HG02642 (cell line): ENCODE data around the gene MAGEA11.
"Not testable (repeated sequence)": the region's sequence is repeated elsewhere in the genome, so short reads cannot be mapped to it uniquely, and the experiment has no call there.

Source experiments
- ATAC-seq: cut with Tn5 transposase; IDR thresholded peaks from one replicate; pipeline ENCODE4 v1.9.1; 2021; ENCODE audit warnings: mild to moderate bottlenecking; ENCODE audit not compliant: unreplicated experiment, poor library complexity

MAGEA11 gene

DNA sequence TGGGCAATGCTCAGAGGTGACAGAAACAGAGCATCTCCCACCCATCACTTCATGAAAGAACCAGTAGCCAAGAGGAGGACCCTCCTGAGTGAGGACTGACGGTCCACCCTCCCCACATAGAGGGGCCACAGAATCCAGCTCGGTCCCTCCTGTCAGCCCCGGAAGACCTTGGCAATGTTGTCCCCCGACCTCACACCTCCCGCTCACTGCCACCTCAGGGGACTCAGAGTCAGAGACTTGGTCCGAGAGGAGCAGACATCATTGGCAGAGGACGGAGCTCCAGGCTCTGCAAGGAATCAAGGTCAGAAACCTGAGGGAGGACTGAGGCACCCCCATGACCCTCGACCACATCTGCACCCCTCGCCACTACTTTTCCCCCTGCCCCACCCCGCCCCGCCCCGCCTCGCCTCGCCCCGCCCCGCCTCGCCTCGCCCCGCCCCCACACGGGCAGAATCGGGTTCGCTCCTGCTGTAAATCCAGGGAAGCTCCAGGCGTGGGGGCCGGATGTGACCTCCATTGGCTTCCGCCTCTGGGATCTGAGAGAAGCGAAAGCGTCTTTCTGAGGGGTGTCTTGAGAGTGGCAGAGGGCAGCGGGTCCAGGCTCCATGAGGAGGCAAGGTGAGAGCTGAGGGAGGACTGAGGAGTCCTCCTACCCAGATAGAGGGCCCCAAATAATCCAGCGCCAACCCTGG lies at the start of gene MAGEA11:
Gene MAGEA11 (plus strand): TSS at position 516 of the 692 bp plus-strand sequence. CDS start 1,100 bp downstream, outside the sequence.
- ATAC-seq: no peak

GRCh38 chrX:149675088-149675487 lies 36.8 kb upstream of the MAGEA11 start:
- not testable (repeated sequence) for ATAC-seq

DNA sequence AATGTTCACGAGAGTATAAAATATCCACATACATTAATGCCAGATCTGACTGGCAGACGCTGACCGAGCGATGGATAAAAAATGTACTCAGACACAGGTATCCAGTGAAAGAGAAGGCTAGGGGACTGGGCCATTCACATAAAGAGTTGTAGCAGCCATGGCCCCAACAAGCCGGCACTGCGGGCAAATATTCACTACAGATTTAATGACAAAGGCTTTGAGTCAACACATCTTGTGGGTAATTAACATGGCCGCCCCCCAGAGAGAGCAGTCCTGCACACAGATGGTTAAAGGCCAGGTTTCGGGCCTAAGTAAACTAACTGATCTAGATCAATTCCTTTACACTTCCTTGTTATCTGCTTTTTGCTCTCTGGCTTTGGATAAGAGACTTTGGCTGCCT lies 36.3 kb upstream of the MAGEA11 start:
- not testable (repeated sequence) for ATAC-seq

DNA sequence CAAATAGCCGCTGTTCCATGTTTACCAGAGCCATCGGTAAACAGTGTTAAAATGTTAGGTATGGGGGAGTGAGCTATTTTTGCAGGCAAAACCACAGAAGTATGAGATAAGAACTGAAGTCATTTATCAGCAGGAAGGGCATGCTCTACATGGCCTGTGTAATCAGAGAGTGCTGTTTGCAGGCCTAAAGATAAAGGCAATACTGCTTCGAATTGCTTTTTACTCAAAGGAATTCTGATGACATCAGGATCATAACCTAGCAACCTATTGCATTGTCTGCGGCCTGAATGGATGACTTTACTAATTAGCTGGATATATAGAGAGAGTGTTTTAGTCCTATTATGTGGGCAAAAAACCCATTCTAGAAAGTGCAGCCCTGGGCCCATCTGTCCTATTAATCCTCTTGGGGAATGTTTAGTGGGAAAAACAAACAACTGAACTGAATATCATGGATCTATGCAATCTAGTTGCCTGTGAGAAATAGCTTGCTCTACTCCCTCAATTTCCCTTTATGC lies 32.6 kb upstream of the MAGEA11 start:
- ATAC-seq: not testable (repeated sequence)

- ATAC-seq: no peak
Measured at GRCh38 chrX:149681182-149681581, 30.7 kb upstream of the MAGEA11 start.

DNA sequence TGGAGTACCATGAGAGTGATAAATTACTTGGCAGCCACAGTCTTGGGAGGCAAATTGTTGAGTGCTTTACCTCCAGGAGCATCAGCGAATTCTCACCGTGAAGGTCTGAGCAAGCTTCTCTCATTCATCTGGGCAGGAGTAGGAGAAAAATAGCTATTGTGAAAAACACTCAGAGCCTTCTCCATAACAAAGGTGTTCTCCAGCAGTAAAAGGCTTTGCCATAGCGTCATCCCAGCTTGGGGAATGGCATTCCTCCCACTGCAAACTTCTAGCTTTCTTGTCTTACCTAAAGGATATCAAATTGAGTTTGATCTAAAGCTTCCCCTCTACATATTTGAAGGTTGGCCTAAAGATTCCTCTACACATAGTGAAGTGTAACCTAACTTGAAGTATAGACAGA lies 29.8 kb upstream of the MAGEA11 start:
- no peak for ATAC-seq

GRCh38 chrX:149682956-149683947 lies 28.6 kb upstream of the MAGEA11 start:
- no peak for ATAC-seq

- no peak for ATAC-seq
Measured at GRCh38 chrX:149683966-149684730, 27.7 kb upstream of the MAGEA11 start.

- ATAC-seq: no peak
Measured at GRCh38 chrX:149687991-149688390, 23.9 kb upstream of the MAGEA11 start.

- ATAC-seq: no peak
Measured at GRCh38 chrX:149688552-149688951, 23.3 kb upstream of the MAGEA11 start.

DNA sequence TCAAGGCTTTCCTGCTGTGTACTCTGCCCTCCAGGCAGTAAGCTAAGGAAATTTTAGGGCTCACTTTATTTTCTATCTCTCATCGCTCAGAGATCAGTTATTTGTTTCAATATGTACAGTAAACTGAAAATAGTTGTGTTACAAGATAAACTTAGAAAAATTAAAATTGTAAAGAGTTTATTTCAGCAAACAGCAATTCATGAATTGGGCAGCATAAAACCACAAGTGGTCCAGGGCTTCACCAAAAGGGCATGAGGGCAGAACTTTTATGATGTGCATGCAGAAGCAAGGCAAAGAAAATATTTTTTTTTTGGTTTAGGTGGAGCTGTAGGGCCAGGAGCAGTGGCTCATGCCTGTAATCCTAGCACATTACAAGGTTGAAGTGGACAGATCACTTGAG lies 20.1 kb upstream of the MAGEA11 start:
- no peak for ATAC-seq

DNA sequence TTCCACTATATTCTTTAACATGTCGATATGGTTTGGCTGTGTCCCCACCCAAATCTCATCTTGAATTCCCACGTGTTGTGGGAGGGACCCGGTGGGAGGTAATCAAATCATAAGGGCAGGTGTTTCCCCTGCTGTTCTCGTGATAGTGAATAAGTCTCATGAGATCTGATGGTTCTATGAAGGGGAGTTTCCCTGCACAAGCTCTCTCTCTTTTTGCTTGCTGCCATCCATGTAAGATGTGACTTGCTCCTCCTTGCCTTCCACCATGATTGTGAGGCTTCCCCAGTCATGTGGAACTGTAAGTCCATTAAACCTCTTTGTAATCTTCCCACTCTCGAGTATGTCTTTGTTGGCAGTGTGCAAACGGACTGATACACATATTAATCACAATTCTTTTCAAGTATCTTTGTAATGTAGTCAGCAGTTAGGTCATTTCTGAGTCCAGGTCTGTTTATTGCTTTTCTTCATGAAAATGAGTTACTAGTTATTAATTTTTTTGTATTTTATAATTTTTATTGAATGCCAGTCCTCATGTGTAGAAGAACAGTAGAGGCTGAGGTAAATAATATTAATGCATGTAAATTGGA lies 19.1 kb upstream of the MAGEA11 start:
- ATAC-seq: not testable (repeated sequence)

DNA sequence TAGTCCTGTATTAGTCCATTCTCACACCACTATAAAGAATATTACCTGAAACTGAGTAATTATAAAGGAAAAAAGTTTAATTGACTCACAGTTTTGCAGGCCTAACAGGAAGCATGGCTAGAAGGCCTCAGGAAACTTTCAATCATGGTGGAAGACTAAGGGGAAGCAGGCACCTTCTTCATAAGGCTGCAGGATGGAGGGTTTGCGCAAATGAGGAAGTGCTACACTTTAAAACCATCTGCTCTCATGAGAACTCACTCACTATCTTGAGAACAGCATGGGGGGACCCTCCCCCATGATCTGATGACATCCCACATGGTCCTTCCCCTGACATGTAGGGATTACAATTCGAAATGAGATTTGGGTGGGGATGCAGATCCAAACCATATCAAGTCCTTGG lies 12.1 kb upstream of the MAGEA11 start:
- ATAC-seq: no peak

GRCh38 chrX:149704664-149705063 lies 7.2 kb upstream of the MAGEA11 start:
- ATAC-seq: no peak

GRCh38 chrX:149707147-149707901 lies 4.5 kb upstream of the MAGEA11 start:
- no peak for ATAC-seq

DNA sequence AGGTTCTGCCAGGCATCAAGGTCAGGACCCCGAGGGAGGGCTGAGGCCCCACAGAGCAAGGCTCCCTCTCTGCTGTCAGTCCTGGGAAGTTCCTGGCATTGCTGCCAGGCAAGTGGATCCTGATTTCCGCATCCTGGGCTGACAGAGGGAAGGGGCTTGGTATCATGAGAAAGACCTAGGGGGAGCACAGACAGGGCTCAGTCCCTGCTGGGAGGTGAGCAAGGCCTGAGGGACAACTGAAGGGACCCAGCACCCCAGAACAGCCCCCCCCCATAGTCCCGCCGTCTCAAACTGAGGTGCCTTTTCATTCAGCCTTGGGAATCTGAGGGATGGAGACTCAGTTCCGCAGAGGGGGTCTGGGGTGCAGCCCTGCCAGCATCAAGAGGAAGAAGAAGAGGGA lies 971 bp downstream of the MAGEA11 start:
- ATAC-seq: no peak

- no peak for ATAC-seq
Measured at GRCh38 chrX:149713279-149714050, 1.6 kb downstream of the MAGEA11 start.

GRCh38 chrX:149715468-149715867 lies 3.6 kb downstream of the MAGEA11 start:
- no peak for ATAC-seq

- ATAC-seq: no peak
Measured at GRCh38 chrX:149716632-149717031, 4.8 kb downstream of the MAGEA11 start.
